ELF-1 (cell line): ENCODE data around the gene GYG2.
A peak's percentile ranks its signal among the peaks of the same experiment; 100 is the strongest.

Source experiments
- DNase-seq: peaks from one replicate; pipeline ENCODE4 v3.0.0-alpha.2; 2016; ENCODE audit warnings: low read depth, low spot score

GYG2 gene

GRCh38 chrX:2828344-2828958, at the start of gene GYG2:
GYG2 (plus strand) TSS chrX:2828930; CDS start chrX:2830189, 1,259 bp downstream.
- DNase-seq = peak; percentile 85

GRCh38 chrX:2780472-2781225, 48.1 kb upstream of the GYG2 start:
- peak; percentile 87 for DNase-seq

- no peak for DNase-seq
Observed at GRCh38 chrX:2781226-2781571, 47.5 kb upstream of the GYG2 start.

GRCh38 chrX:2781698-2782097, 47.0 kb upstream of the GYG2 start:
- DNase-seq = no peak

- no peak for DNase-seq
Observed at GRCh38 chrX:2782171-2782570, 46.6 kb upstream of the GYG2 start.

- no peak for DNase-seq
Observed at GRCh38 chrX:2782778-2783177, 46.0 kb upstream of the GYG2 start.

GRCh38 chrX:2784026-2784425, 44.7 kb upstream of the GYG2 start:
- no peak for DNase-seq

GRCh38 chrX:2785538-2785937, 43.2 kb upstream of the GYG2 start:
- DNase-seq = no peak

- no peak for DNase-seq
Observed at GRCh38 chrX:2788980-2789379, 39.8 kb upstream of the GYG2 start.

GRCh38 chrX:2789569-2789968, 39.2 kb upstream of the GYG2 start:
- no peak for DNase-seq

- DNase-seq = peak; percentile 37
Observed at GRCh38 chrX:2793752-2794151, 35.0 kb upstream of the GYG2 start.

GRCh38 chrX:2794336-2794735, 34.4 kb upstream of the GYG2 start:
- DNase-seq = no peak

- DNase-seq = peak; percentile 0
Observed at GRCh38 chrX:2796808-2797207, 31.9 kb upstream of the GYG2 start.

GRCh38 chrX:2799369-2799768, 29.4 kb upstream of the GYG2 start:
- DNase-seq = no peak

GRCh38 chrX:2799980-2800379, 28.8 kb upstream of the GYG2 start:
- peak; percentile 74 for DNase-seq

- DNase-seq = peak; percentile 55
Observed at GRCh38 chrX:2801223-2801622, 27.5 kb upstream of the GYG2 start.

GRCh38 chrX:2802376-2803090, 26.2 kb upstream of the GYG2 start:
- peak; percentile 73 for DNase-seq

GRCh38 chrX:2803486-2803885, 25.2 kb upstream of the GYG2 start:
- DNase-seq = peak; percentile 80

GRCh38 chrX:2804106-2804843, 24.5 kb upstream of the GYG2 start:
- DNase-seq = peak; percentile 56

- peak; percentile 78 for DNase-seq
Observed at GRCh38 chrX:2804858-2805257, 23.9 kb upstream of the GYG2 start.

GRCh38 chrX:2811271-2811670, 17.5 kb upstream of the GYG2 start:
- no peak for DNase-seq
